Measurements from ENCODE around the gene FOXI1. TPM values are rescaled to one million over a fixed set of nuclear protein-coding genes. Genes with fewer than 3 reads are reported as not detected.

The FOXI1 gene
- total and polyA plus RNA-seq, 2 of the 13 experiments (the other 11 are each of a cell fraction or from before 2014, with no cell fraction given) = not detected

- TF ChIP-seq ZNF234 (CRISPR knock-in tag; conservative IDR thresholded peaks at IDR 0.05) = no peak
- no peak for TF ChIP-seq ZNF18 (CRISPR knock-in tag; IDR thresholded peaks at IDR 0.05; ENCODE audit: insufficient replicate concordance)
- TF ChIP-seq, protein P1, sequence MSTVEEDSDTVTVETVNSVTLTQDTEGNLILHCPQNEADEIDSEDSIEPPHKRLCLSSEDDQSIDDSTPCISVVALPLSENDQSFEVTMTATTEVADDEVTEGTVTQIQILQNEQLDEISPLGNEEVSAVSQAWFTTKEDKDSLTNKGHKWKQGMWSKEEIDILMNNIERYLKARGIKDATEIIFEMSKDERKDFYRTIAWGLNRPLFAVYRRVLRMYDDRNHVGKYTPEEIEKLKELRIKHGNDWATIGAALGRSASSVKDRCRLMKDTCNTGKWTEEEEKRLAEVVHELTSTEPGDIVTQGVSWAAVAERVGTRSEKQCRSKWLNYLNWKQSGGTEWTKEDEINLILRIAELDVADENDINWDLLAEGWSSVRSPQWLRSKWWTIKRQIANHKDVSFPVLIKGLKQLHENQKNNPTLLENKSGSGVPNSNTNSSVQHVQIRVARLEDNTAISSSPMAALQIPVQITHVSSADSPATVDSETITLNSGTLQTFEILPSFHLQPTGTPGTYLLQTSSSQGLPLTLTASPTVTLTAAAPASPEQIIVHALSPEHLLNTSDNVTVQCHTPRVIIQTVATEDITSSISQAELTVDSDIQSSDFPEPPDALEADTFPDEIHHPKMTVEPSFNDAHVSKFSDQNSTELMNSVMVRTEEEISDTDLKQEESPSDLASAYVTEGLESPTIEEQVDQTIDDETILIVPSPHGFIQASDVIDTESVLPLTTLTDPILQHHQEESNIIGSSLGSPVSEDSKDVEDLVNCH (CRISPR knock-in tag; IDR thresholded peaks at IDR 0.05) = no peak
These were observed 49.0 kb downstream of the FOXI1 start (continued) for GRCh38 chr5:170154744-170155143.

DNA sequence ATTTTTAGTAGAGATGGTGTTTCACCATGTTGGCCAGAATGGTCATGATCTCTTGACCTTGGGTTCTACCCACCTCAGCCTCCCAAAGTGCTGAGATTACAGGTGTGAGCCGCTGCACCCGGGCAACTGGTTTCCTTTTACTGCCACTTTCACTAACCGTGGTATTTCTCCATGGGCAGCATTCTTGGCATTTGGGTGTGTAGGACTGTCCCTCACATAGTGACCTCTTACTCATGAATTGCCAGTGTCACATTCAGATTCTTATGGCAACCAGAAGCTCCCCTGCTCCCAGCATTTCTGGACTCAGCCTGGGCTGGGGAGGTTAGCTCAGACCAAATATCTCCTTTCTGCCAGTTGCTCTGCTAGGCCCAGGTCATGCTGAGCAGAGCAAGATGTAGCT lies 50.1 kb downstream of the FOXI1 start:
- no peaks in the 10 kb centered on the region for H3K27me3 ChIP-seq (ENCODE audit: control insufficient read depth in 1 of 2, insufficient read depth in 2 of 2, low read length in 2 of 2)
- DNase-seq (ENCODE audit: low spot score) (no peak), ATAC-seq (no peak), FAIRE-seq (no peak)
- no peak overlapping the region for H3K4me3 ChIP-seq (replicated peaks in 1 of 3; ENCODE audit: insufficient read depth in 1 of 3, low read depth in 2 of 3, low read length in 3 of 3)
- no peak overlapping the region for H3K27ac ChIP-seq (ENCODE audit: extremely low read length, insufficient read depth, low read length)
- ChIA-PET POLR2A (no interaction called here), CTCF (ENCODE audit: low intra/inter-chr PET ratio, low total read pairs) (no interaction called here)
- 59% methylated on average over 3 of the region's 3 CpGs for WGBS (ENCODE audit: low lambda C conversion rate)
- peaks cover 10% of the 10 kb centered on the region for H3K4me1 ChIP-seq (ENCODE audit: insufficient read depth, low read length)
- in situ Hi-C loops (cut with HindIII; ENCODE audit: extremely low pct_ligation_motif_present, low pct_unique_long_range_greater_than_20kb) (no loop called here), intact Hi-C loops (cut with micrococcal nuclease; ENCODE audit: unreplicated experiment) (no loop called here)
- H2AFZ ChIP-seq (ENCODE audit: low read length) = no peak overlapping the region
- no TSS peak for BruUV-seq (replicated peaks)
- H3K36me3 ChIP-seq (replicated peaks in 1 of 2; ENCODE audit: control insufficient read depth in 1 of 2, insufficient read depth in 2 of 2, low read length in 2 of 2) = no peaks in the 10 kb centered on the region
- H4K20me1 ChIP-seq (ENCODE audit: insufficient read depth, low read length) = no peaks in the 10 kb centered on the region
- no peaks in the 10 kb centered on the region for H3K79me2 ChIP-seq (ENCODE audit: insufficient read depth, low read length)
- H3K4me2 ChIP-seq (ENCODE audit: low read depth, low read length) = no peak overlapping the region
- no peaks in the 10 kb centered on the region for H3K9me3 ChIP-seq (ENCODE audit: low read length)
- H3K9ac ChIP-seq (ENCODE audit: insufficient read depth, low read depth, low read length) = no peak overlapping the region
- no peak for TF ChIP-seq ZNF281 (CRISPR knock-in tag; IDR thresholded peaks at IDR 0.05; ENCODE audit: borderline replicate concordance)
- no peak for TF ChIP-seq JDP2 (CRISPR knock-in tag; IDR thresholded peaks at IDR 0.05; ENCODE audit: borderline replicate concordance)
- no peak for TF ChIP-seq REL (CRISPR knock-in tag; conservative IDR thresholded peaks at IDR 0.05)
- TF ChIP-seq ZNF550 (CRISPR knock-in tag; IDR thresholded peaks at IDR 0.05; ENCODE audit: borderline replicate concordance) = no peak
- TF ChIP-seq ZFP91 (CRISPR knock-in tag; IDR thresholded peaks at IDR 0.05; ENCODE audit: borderline replicate concordance) = no peak
- TF ChIP-seq, protein P2, sequence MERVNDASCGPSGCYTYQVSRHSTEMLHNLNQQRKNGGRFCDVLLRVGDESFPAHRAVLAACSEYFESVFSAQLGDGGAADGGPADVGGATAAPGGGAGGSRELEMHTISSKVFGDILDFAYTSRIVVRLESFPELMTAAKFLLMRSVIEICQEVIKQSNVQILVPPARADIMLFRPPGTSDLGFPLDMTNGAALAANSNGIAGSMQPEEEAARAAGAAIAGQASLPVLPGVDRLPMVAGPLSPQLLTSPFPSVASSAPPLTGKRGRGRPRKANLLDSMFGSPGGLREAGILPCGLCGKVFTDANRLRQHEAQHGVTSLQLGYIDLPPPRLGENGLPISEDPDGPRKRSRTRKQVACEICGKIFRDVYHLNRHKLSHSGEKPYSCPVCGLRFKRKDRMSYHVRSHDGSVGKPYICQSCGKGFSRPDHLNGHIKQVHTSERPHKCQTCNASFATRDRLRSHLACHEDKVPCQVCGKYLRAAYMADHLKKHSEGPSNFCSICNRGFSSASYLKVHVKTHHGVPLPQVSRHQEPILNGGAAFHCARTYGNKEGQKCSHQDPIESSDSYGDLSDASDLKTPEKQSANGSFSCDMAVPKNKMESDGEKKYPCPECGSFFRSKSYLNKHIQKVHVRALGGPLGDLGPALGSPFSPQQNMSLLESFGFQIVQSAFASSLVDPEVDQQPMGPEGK (CRISPR knock-in tag; IDR thresholded peaks at IDR 0.05) = no peak

Measured in HepG2 (cell line).